Mammary epithelial cell (primary cell): ENCODE measurements around the gene DSCAML1.

ENCODE experiments used
- EZH2 ChIP-seq: IDR thresholded peaks from 2 replicates; pipeline ENCODE4 v1.6.1; 2012; ENCODE audit warnings: low read length, inconsistent platforms, borderline replicate concordance
- TF ChIP-seq, protein P1 (sequence below), 2 donors: IDR thresholded peaks in 1 of 2; conservative IDR thresholded peaks in 1 of 2; 2 replicates each; pipeline ENCODE4 v1.5.1; 2011 to 2012; ENCODE audit warnings: inconsistent platforms in 2 of 2, low read length in 2 of 2, mild to moderate bottlenecking in 2 of 2, control low read depth in 1 of 2, low read depth in 1 of 2; ENCODE audit not compliant: insufficient read depth in 1 of 2; ENCODE audit errors: extremely low read depth in 1 of 2

DNA sequence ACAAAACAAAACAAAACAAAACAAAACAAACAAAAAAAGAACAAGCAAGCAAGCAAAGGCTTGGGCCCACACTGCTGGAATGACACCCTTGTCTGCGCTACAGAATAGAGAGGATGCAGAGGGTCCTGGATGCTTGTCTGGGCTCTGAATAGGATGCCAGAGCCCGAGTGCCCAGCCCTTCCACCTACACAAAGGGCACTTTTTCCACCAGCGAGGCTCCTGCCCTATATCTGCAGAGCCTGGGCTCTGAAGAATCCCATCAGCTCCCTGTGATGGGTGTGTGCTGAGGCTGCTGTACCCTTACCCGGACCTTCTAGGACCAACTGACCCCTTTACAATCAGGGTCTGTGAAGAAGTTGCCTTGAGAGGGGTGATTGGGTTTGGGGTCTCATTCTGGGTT is 221.2 kb downstream of the DSCAML1 start:
- TF ChIP-seq, protein P1, sequence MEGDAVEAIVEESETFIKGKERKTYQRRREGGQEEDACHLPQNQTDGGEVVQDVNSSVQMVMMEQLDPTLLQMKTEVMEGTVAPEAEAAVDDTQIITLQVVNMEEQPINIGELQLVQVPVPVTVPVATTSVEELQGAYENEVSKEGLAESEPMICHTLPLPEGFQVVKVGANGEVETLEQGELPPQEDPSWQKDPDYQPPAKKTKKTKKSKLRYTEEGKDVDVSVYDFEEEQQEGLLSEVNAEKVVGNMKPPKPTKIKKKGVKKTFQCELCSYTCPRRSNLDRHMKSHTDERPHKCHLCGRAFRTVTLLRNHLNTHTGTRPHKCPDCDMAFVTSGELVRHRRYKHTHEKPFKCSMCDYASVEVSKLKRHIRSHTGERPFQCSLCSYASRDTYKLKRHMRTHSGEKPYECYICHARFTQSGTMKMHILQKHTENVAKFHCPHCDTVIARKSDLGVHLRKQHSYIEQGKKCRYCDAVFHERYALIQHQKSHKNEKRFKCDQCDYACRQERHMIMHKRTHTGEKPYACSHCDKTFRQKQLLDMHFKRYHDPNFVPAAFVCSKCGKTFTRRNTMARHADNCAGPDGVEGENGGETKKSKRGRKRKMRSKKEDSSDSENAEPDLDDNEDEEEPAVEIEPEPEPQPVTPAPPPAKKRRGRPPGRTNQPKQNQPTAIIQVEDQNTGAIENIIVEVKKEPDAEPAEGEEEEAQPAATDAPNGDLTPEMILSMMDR (conservative IDR thresholded peaks at IDR 0.05 in 1 of 2, IDR thresholded peaks at IDR 0.05 in 1 of 2; ENCODE audit: extremely low read depth in 1 of 2, insufficient read depth in 1 of 2, low read depth in 1 of 2, low read length in 2 of 2) = no peak
- no peak for TF ChIP-seq EZH2
